Measurements from ENCODE around the gene SETD7.

Gene SETD7

DNA sequence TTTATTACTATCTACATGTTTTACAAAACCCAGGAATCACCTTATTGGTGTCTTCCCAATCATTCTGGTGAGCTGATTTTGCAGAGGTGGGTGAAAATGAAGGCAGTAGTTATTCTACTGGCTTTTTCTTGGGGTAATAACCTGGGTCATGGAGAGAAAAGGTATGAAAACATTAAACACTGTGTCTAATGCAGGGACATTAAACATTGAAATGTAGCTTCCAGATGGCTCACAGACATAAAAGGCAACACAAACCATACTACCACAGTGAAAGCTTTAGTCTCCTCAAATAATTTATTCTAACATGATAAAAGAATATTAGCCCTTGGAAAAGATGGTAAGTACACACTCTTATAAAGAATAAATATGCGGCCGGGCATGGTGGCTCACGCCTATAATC, 8.0 kb downstream of the SETD7 start:
- no peak for DNase-seq

DNA sequence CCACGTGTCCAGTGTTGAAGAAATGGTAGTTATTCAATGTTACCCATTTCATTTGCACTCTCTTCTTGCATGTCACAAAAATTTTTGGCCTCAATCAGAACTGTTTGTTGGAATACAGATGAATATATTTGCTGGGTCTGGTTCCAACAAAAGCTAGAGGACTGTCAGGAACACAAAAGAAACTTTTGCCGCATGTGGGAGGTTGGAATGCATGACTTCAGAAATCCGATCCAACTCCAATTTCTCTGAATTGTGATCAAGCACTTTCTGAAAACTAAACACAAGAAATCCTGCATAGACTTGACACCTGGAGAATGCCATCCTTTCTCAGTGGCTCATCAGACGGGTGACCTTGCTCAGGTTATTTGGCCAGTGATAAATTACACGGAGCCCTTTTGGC, 15.4 kb downstream of the SETD7 start:
- DNase-seq = no peak

DNA sequence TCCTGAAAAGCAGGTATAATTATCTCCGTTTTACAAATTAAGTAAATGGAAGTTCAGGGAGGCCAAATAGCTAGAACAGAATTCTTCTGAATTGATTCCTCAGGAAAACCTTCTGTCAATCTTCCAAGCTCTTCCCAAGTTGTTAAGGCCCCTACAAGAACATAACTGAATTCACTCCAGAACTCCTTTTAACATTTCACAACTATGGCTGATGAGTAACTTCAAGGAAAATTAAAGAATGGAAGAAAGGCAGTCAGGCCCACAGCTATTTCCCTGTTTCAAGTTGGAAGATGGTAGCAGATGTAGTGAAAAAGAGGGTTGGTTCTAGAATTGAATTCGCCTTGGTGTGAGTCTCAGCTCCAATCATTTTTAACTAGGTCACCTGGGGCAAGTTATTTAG, 15.9 kb downstream of the SETD7 start:
- DNase-seq = no peak

DNA sequence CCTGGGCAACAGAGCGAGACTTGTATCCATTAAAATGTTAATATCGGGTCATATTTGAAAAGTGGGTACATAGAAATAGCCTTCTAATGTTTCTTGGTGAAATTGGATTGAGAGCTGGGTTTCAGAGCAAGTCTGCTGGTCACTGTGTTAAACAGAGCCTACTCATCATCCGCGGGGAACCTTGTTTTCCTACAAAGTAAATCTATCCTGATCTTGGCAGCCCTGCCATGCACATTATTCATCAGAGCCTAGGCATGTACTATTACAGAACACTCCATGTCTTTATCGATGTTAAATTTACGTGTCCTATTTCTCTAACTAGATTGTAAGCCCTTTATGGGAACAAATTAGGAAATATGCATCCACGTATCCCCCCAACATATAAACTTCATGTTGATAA, 18.7 kb downstream of the SETD7 start:
- no peak for DNase-seq

DNA sequence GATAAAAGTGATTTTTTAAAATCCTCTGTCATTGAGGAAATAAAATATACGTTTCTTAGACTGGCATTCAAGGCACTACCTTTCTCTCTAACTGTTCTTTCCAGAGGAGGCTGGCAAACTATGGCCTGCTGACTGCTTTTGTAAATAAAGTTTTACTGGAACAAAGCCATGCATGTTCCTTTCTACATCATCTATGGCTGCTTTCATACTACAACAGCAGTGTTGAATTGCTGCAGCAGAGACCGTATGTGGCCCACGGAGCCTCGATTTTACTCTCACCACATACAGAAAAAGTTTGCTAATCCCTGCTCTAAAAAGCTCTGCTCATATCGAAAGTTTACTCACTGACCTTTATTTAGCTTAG, 20.2 kb downstream of the SETD7 start:
- no peak for DNase-seq

DNA sequence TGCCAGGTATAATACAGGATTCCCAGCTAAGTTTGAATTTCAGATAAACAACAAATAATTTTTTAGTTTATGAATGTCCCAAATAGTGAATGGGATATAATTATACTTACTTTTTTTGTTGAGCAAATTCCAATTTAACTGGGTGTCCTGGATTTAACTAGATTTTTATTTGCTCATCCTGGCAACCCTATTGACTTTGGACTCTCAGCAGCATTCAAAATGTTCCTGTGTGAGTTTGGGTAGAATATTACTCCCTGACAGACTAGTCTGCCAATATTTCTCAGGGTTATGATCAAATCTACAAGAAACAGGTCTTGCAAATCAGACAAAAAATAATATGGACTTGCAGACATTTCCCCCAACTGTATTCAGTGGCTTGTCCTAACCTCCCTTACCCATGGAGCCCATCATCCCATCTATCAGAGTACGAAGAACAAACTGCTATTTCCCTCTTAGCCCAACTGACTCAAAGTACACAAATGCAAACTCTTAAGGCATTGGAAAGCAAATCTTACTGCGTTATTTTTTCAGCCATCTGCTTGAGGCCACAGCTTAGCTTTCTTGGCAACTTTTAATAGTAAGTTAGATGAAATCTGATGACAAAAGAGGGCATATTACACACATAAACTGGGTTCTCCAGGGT, 20.7 kb downstream of the SETD7 start:
- no peak for DNase-seq

DNA sequence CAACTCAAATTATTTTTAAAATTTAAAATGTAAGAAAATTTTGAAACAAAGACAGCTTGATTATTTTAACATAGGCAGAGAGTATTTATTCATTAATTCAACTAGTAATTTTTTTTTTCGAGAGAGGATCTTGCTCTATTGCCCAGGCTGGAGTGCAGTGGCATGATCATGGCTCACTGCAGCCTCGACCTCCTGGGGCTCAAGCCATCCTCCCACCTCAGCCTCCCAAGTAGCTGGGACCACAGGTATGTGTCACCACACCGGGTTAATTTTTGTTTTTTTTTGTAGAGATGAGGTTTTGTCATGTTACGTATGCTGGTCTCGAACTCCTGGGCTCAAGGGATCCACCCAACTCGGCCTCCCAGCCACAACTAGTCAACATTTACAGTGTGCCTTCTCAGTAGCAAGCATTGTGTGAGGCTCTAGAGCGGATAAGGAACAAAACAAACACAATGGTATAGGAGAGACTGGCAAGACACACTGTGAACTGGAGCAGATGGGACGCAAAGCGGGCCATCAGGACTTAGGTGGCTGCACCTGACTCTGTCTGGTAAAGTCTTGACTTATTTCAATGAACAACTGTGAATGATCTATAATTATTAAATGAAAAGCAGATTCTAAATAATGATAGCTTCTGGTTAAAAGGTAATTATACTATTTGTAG, 21.6 kb downstream of the SETD7 start:
- DNase-seq = no peak

DNA sequence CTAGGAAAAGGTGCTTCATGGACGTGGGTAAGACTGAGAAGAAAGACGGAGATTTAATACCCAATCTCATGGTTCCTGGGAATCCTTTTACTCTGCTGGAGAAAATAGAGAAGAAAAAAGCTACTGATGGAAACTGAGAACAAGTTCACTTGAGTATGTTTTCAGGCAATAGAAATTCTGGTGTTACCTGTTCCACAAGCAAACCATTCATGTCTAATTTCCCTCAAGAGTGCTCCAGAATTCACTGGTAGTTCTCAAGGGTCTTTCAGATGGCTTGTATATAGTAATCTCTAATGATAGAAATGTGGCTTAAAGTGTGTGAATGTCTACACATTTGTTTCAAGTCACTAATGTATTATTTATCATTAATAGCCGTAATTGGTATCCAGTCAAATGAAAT, 22.5 kb downstream of the SETD7 start:
- no peak for DNase-seq

DNA sequence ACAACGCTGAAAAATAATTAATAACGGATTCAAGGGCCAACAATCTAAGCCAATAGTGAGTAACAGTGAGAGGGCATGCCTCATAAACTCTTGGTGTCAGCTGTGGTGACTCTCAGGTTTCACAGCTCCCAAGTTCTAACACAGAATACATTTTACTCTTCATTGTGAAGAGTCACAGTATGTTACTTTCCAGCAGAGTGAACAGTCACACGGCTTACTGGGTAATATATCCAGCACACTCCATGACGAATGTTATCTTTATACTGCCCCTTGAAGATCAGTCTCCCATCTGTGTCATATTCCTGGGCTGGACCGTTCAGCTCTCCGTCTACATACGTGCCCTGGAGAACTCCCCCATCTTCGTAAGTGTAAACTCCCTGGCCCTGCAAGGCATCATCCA, 23.1 kb downstream of the SETD7 start:
- no peak for DNase-seq

DNA sequence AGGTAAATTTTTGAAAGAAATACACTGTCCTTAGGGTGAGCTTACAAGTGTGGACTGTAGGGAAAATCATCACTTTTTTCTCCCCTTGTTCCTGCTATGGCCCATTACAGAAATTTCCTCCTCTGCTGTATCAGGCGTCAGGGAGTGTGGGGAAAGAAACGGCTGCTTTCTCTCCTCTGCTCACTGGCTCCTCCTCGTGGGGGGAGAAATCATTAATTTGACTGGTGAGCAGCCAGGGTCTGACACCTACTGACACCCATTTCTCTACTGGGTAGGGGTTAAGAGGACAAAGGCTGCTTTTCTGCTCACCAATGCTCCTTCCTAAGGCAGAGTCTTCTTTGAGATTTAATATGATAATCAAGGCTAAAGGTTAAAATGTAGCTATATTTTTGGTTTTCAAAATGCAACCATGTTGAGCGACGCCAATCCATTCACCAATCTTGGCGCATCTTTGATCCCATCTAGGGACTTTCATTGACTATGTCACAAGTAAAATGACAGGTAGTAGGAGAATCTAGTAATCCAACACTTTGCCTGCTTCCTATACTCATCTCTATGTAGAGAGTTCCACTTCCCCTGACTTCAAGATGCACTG, 25.1 kb downstream of the SETD7 start:
- peak; percentile 27 for DNase-seq

DNA sequence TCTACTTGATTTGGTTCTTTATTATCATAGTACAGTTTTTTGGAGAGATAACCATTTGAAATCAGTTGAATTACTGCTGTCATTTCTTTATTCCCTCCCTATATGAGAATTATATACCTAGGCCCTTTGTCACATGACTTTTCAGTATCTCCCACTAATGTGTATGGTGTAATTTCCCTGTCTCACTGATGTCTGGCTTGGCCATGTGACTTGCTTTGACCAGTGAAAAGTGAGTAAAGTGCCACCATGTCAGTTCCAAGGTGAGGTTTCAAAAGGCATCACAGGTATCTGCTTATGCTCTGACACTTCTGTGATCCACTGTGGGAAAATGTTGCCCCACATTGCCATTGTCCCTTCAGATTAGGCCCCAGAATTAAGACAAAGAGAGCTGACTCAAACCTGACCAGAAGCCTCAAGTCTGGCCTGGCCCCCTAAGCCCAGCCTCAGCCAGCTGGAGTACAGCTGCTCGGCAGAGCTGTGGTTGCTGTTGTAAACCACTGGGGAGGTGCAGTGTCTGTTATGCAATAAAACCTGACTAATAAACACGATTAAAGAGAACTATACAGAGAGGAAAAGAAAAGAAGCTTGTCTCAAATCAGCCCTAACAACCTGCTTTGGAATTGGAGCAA, 27.5 kb downstream of the SETD7 start:
- DNase-seq = peak; percentile 77

DNA sequence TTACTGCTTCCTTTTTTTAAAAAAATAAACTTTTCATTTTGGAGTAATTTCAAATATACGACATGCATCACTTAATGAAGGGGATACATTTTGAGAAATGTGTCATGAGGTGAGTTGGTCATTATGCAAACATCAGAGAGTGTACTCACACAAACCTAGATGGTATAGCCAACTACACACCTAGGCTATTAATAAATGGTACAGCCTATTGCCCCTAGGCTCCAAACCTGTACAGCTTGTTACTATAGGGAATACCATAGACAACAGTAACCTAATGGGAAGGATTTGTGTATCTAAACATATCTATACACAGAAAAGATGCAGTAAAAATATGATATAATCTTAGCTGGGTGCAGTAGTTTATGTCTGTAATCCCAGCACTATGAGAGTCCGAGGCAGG, 29.1 kb downstream of the SETD7 start:
- no peak for DNase-seq

DNA sequence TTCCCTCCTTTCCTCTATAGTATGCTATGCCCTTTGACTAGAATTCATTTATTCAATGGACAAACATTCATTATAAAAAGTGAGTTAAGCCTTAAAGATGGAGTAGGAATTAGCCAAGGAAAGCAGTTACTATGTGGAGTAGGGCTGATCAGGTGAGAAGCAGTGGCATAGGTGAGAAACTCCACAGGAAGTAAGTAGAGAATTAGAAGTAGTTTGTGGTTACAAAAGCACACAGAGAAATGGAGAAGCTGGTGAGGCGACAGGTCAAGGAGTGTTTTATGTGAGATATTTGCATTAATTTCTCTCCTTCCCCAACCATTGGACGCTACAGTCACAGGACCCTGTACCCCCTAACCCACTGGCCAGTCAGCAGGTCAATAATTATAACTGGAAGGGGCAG, 30.6 kb downstream of the SETD7 start:
- no peak for DNase-seq

DNA sequence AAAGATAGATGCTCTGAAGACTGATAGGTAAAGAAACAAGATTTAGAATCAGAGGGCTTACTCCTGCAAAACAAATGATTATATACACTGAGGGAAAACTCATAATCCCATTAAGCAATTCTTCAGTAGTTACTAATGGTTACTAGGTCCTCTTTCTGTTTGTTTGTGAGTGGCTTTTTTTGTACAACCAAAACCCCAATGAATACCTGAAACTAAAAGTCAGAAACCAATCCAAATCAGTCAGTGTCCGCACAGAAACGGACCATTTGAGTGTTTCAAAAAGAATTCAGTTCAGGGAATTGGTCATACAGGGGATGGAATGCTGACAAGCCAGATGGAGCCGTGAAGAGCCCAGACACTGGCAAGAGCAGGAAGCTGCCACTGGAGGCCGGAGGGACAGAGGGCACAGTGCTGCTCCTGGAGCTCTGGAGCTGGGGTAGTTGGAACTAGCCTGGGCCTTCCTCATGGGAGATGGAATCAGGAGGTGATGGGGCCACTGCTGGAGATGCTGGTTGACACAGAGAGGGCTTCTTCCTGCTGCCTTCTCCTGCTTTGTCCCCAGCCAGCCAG, 31.9 kb downstream of the SETD7 start:
- DNase-seq = no peak

DNA sequence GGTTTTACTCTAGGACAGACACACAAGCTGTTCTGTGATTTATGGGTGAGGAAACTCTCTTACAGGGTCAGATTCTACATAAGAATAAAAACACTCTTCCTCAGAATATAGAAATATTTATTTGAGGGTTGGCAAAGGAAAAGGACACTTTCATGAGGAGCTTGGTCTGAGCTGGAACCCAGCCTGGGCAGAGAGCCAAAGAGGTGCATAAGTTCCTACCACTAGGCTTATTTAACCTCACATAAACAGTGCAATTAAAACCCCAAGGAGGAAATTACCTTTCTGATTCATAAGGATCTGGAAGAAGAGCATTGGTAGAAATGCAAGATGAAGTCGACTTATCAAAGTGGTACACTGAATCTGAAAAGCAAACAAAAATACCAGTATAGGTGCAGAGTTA, 32.9 kb downstream of the SETD7 start:
- DNase-seq = no peak

DNA sequence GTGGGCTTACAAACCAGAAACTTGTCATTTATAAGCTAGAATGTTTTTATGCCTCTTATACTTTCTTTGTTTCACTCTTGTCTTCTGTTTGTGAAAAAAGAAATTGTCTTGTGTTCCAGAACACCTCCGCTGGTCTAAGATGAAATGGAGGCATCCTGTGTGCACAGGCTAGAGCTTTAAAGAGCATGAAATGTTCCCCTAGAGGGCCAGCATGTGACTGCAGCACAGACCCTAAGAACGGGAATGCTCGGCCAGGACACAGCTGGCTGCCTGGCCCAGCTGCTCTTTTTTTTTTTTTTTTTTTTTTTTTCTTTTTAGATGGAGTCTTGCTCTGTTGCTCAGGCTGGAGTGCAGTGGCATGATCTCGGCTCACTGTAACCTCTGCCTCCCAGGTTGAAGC, 33.6 kb downstream of the SETD7 start:
- no peak for DNase-seq

DNA sequence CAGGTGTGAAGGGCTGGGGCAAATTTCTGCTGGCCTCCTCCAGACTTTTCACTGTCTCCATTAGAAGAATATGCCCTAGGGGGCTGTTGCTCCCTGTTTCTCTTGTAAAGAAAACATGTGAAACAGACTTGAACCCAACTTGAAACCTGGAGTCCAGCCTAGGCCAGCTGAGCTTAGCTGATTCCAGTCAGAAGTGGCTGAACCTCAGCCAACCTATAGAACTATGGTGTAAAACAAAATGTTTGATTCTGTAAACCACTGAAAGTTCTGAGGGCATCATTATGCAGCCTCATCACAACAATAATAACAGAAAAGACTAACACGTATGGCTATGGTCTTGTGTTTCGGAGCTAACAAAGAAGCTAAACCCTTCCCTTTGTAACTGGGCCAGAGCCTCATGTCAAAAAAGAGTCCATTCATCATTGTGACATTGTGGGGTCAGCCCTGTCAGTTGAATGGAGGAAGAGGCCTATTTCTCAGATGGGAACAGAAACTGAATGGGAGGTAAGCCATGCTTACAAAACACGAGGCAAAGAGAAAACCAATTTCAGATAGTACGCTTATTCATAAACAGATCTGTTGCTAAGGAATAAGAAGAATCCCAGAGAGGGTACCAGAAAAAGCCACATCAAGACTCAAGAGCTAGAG, 34.1 kb downstream of the SETD7 start:
- DNase-seq = no peak

DNA sequence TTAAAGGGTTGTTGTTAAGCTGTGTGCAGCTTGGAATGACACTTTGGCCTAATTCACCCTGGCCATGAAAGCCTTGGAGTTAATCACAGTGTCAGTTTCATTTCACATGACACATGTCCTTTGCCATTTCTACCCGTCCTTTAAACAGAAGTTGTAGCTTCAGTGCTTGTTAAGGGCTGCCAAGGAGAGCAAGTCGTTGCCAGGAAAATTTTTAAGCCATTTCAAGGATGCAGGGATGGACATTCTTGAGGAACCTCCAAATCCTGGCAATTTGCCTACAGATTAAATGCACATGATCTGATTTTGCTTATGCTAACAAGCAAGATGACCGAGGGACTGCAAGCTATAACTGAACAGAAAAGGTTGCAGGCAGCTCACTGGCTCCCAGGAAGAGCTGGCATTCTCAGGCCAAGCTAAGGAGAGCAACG, 40.5 kb downstream of the SETD7 start:
- no peak for DNase-seq

DNA sequence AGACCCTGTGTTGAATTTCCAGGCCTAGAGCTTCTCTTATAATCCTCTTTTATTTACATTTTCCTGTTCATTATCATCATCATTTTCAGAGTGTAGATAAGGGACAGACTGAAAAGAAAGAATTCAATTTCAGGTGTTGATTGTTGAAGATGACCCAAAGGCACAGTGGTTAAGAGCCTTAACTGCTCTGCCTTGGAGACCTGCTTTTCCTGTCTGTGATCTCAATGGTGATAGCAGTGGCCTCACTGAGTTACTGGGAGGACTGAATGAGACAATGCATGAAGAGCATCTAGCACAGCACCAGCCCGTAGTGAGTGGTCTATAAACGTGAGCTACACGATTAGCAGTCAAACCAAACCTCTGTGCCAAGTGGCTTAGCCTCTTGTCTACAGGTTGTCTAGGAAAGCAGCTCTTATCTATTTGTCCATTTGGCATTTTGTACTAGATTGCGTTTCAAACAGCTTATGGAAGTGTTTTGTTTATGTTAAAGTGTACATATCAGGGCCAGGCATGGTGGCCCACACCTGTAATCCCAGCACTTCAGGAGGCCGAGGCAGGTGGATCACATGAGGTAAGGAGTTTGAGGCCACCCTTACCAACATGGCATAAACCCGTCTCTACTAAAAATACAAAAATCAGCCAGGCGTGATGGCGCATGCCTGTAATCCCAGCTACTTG, 41.5 kb downstream of the SETD7 start:
- DNase-seq = no peak

DNA sequence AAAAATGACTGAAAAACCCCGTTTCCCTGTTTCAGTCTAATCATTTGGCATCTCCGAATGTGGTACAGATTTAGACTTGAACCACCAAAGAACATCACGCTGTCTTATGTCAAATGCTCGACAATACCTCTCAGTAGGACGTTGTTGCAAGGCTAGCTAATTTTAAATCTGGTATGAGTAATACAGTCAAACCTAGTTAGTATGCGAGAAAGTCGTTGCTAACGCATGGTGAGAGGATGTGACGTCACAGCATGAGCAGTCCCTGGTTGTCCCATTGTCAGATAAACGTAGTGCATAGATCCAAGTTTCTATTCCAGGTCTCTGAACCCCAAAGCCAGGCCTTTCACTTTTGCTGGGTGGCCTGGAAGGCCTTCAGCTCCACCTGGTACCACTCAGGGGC, 44.7 kb downstream of the SETD7 start:
- DNase-seq = peak; percentile 10

DNA sequence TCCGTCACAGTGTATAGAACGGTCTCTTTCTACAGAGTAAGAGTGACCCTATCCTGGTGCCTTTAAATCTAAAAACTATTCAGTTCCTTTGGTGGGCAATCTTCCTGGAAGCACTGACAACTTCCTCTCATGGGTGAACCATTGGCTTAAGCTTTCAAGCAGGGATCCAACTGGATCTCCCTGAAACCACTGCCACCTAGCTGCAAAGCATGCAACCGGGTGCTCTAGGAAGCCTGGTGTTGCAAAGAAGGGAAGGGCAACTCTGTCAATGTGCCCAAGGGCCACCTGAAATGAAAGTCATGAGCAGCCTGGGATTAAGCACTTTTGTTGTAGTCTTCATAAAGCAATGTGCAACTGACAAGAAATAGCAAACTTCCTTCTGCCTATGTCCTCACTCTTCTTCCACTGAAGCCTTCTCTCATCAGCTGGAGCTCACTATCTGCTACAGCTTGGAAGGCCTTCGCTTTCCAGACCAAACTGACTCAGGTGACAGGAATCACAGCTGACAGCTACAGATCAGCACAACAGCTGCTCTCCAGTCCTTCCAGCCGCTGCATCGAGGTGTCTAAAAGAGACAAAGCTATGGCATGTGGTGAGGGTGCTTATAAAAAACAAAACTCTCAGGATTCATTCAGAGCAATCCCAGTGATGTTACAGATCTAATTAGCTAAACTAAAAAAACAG, 46.1 kb downstream of the SETD7 start:
- DNase-seq = no peak

DNA sequence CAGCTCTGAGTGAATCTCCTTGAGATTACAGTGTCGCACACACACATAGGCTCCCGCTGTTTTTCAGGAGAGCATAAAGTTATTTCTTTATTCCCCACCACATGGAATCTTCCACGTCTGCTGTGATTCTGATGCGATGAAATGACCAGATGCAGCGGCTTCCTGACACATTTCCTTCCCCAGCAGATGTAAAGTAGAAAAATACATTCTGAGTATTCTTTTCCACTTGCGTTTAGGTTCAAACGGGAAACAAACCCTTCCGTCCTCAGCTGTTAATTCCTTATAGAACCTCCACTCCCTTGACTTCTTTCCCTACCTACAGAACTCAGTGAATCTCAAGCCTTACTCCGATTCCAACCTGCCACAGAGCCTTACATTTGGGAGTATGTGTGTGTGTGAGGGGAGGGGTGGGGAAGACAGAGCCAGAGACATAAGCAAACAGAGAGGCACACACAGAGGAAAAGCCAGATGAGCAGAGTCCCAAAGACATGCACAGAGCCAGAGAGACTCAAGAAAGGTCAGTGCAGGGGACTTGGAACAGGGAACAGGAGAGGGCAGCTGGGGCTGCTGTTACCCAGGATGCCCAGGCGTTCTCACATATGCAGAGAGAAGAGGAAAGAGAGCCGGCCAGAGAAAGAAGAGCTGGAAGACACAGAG, 47.3 kb downstream of the SETD7 start:
- no peak for DNase-seq
